ENCODE results near the gene CCL28.
"Not testable (repeated sequence)": the region's sequence is repeated elsewhere in the genome, so short reads cannot be mapped to it uniquely, and the experiment has no call there.

CCL28 gene

GRCh38 chr5:43429706-43430105, 17.5 kb upstream of the CCL28 start:
- TF ChIP-seq CTCF (conservative IDR thresholded peaks at IDR 0.05; ENCODE audit: low read length), result no peak
- DNase-seq (ENCODE audit: low read depth), result no peak
- H3K4me3 ChIP-seq (ENCODE audit: low read length), result no peak overlapping the region

GRCh38 chr5:43429016-43429415, 16.8 kb upstream of the CCL28 start:
- no peak for TF ChIP-seq CTCF (conservative IDR thresholded peaks at IDR 0.05; ENCODE audit: low read length)
- no peak overlapping the region for H3K4me3 ChIP-seq (ENCODE audit: low read length)
- no peak for DNase-seq (ENCODE audit: low read depth)

- H3K4me3 ChIP-seq (ENCODE audit: low read length), result no peak overlapping the region
- TF ChIP-seq CTCF (conservative IDR thresholded peaks at IDR 0.05; ENCODE audit: low read length), result no peak
- DNase-seq (ENCODE audit: low read depth), result no peak
These were observed 15.1 kb upstream of the CCL28 start for GRCh38 chr5:43427306-43427705.

GRCh38 chr5:43425983-43426382, 13.8 kb upstream of the CCL28 start:
- no peak overlapping the region for H3K4me3 ChIP-seq (ENCODE audit: low read length)
- peak; percentile 74 for DNase-seq (ENCODE audit: low read depth)
- no peak for TF ChIP-seq CTCF (conservative IDR thresholded peaks at IDR 0.05; ENCODE audit: low read length)

GRCh38 chr5:43423086-43423485, 10.9 kb upstream of the CCL28 start:
- not testable (repeated sequence) for DNase-seq (ENCODE audit: low read depth); H3K4me3 ChIP-seq (ENCODE audit: low read length)

GRCh38 chr5:43422143-43422542, 10.0 kb upstream of the CCL28 start:
- DNase-seq (ENCODE audit: low read depth), result peak; percentile 51
- TF ChIP-seq CTCF (conservative IDR thresholded peaks at IDR 0.05; ENCODE audit: low read length), result no peak
- H3K4me3 ChIP-seq (ENCODE audit: low read length), result no peak overlapping the region

- DNase-seq (ENCODE audit: low read depth), result no peak
- no peak for TF ChIP-seq CTCF (conservative IDR thresholded peaks at IDR 0.05; ENCODE audit: low read length)
- no peak overlapping the region for H3K4me3 ChIP-seq (ENCODE audit: low read length)
These were observed 9.4 kb upstream of the CCL28 start for GRCh38 chr5:43421450-43422133.

GRCh38 chr5:43420241-43420640, 8.1 kb upstream of the CCL28 start:
- no peak for TF ChIP-seq CTCF (conservative IDR thresholded peaks at IDR 0.05; ENCODE audit: low read length)
- no peak overlapping the region for H3K4me3 ChIP-seq (ENCODE audit: low read length)
- no peak for DNase-seq (ENCODE audit: low read depth)
